ENCODE results near the gene SRD5A3. TPM values are rescaled to one million over a fixed set of nuclear protein-coding genes. Genes with fewer than 3 reads are reported as not detected.

SRD5A3 gene
- total and polyA plus RNA-seq, 9 of the 15 experiments (the other 6 are each of a cell fraction or from before 2014, with no cell fraction given) = 2.5 to 37.0 (median 13.3) TPM

GRCh38 chr4:55409468-55410171 lies 63.6 kb downstream of the SRD5A3 start (continued):
- TF ChIP-seq SMAD4 (CRISPR knock-in tag; conservative IDR thresholded peaks at IDR 0.05) = 0 out of 2 replicates have a peak, but pooled peaks have one; percentile 27

GRCh38 chr4:55410431-55410830 lies 64.4 kb downstream of the SRD5A3 start:
- no peaks in the 10 kb centered on the region for H3K27me3 ChIP-seq (ENCODE audit: control insufficient read depth in 2 of 2, insufficient read depth in 2 of 2, low read length in 2 of 2)
- no peak overlapping the region for H3K27ac ChIP-seq (ENCODE audit: extremely low read depth, low read depth, low read length)
- WGBS (ENCODE audit: insufficient coverage, low coverage, missing lambda C conversion rate) = 95% methylated on average over 8 of the region's 8 CpGs
- POLR2A ChIA-PET = interaction anchor here (1.3 to 1.4 kb wide), 2 partner anchors 12 to 14 kb away, joined by 4 to 6 read pairs; partner anchors contain the start of gene TMEM165
- intact Hi-C loops (cut with micrococcal nuclease) = no loop called here
- FAIRE-seq (no peak), DNase-seq (ENCODE audit: extremely low read depth in 1 of 4, low spot score in 3 of 4) (no peak), ATAC-seq (no peak)
- H3K9ac ChIP-seq (ENCODE audit: insufficient read depth in 1 of 2, low read depth in 2 of 2, low read length in 2 of 2) = no peak overlapping the region
- H4K20me1 ChIP-seq (replicated peaks; ENCODE audit: control insufficient read depth, insufficient read depth, low read length) = peaks cover 8% of the 10 kb centered on the region; the same call in 1 of the 2 replicates
- no peak overlapping the region for H2AFZ ChIP-seq (ENCODE audit: low read depth, low read length)
- H3K36me3 ChIP-seq (ENCODE audit: control insufficient read depth, insufficient read depth, low read length) = peaks cover 93% of the 10 kb centered on the region
- in situ Hi-C loops (cut with MboI) = no loop called here
- peaks cover 81% of the 10 kb centered on the region for H3K79me2 ChIP-seq (ENCODE audit: control insufficient read depth, insufficient read depth, low read length)
- H3K9me1 ChIP-seq (ENCODE audit: control insufficient read depth, insufficient read depth, low read length) = peaks cover 3% of the 10 kb centered on the region
- H3K4me2 ChIP-seq (ENCODE audit: insufficient read depth, low read length) = no peak overlapping the region
- H3K4me1 ChIP-seq (replicated peaks in 1 of 2; ENCODE audit: control insufficient read depth in 2 of 2, insufficient read depth in 2 of 2, low read length in 2 of 2) = no peaks in the 10 kb centered on the region; a peak in 1 of 5 replicates
- H3K4me3 ChIP-seq = no peak overlapping the region
- no peaks in the 10 kb centered on the region for H3K9me3 ChIP-seq (replicated peaks; ENCODE audit: control insufficient read depth, insufficient read depth, low read depth, low read length)
- BruUV-seq (replicated peaks) = no TSS peak
- CTCF ChIA-PET (ENCODE audit: low intra/inter-chr PET ratio) = no interaction called here
- TF ChIP-seq ZFP1 (CRISPR knock-in tag; IDR thresholded peaks at IDR 0.05) (no peak), HDGF (IDR thresholded peaks at IDR 0.05) (no peak), NCOA2 (IDR thresholded peaks at IDR 0.05; ENCODE audit: partially characterized antibody in 2 of 2) (no peak), BRCA1 (IDR thresholded peaks at IDR 0.05) (no peak), BRCA1 (CRISPR knock-in tag; IDR thresholded peaks at IDR 0.05) (no peak), MGA (IDR thresholded peaks at IDR 0.05) (no peak)
- TF ChIP-seq, protein P1, sequence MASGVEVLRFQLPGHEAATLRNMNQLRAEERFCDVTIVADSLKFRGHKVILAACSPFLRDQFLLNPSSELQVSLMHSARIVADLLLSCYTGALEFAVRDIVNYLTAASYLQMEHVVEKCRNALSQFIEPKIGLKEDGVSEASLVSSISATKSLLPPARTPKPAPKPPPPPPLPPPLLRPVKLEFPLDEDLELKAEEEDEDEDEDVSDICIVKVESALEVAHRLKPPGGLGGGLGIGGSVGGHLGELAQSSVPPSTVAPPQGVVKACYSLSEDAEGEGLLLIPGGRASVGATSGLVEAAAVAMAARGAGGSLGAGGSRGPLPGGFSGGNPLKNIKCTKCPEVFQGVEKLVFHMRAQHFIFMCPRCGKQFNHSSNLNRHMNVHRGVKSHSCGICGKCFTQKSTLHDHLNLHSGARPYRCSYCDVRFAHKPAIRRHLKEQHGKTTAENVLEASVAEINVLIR (CRISPR knock-in tag; IDR thresholded peaks at IDR 0.05) = no peak
